Common myeloid progenitor, CD34-positive (primary cell): ENCODE measurements around the gene SLC2A5.

Source experiments
- CTCF ChIA-PET: fragments of 350-600 bp; sonication (Branson Sonifier 250); formaldehyde crosslinking; loops from one replicate; lab custom pipeline; 2021; ENCODE audit warnings: antibody characterized with exemption; lab: Charles Lee
- POLR2A ChIA-PET: fragments of 350-600 bp; sonication (Branson Sonifier 250); formaldehyde crosslinking; loops from one replicate; lab custom pipeline; 2021; ENCODE audit warnings: antibody characterized with exemption; lab: Charles Lee
- DNase-seq, 3 donors: peaks; one replicate each; pipeline versions ENCODE4 v3.0.0 to v3.0.0-alpha.2; 2013
- H3K27ac ChIP-seq, 2 experiments: 1 replicate in 1 of 2; 2 replicates in 1 of 2; pipeline ENCODE4 v1.7.0; 2013; ENCODE audit warnings: inconsistent platforms in 2 of 2, low read length in 2 of 2, mild to moderate bottlenecking in 2 of 2, low read depth in 1 of 2, moderate library complexity in 1 of 2; ENCODE audit not compliant: severe bottlenecking in 2 of 2, insufficient read depth in 1 of 2, poor library complexity in 1 of 2
- H3K27me3 ChIP-seq, 5 experiments: replicated peaks in 2 of 5; 1 replicate in 3 of 5; 2 replicates in 2 of 5; pipeline versions ENCODE4 v1.6.1 to v1.7.0; 2013; ENCODE audit warnings: low read length in 4 of 5, mild to moderate bottlenecking in 2 of 5, moderate library complexity in 2 of 5, inconsistent platforms in 1 of 5; ENCODE audit not compliant: insufficient read depth in 5 of 5, control insufficient read depth in 4 of 5
- H3K36me3 ChIP-seq, 4 experiments: 1 replicate in 2 of 4; 2 replicates in 2 of 4; pipeline versions ENCODE4 v1.6.1 to v1.7.0; 2013; ENCODE audit warnings: low read length in 3 of 4, control low read depth in 1 of 4, mild to moderate bottlenecking in 1 of 4; ENCODE audit not compliant: control insufficient read depth in 4 of 4, insufficient read depth in 4 of 4
- H3K4me1 ChIP-seq, 4 experiments: 1 replicate in 3 of 4; 2 replicates in 1 of 4; pipeline versions ENCODE4 v1.6.1 to v1.7.1; 2013; ENCODE audit warnings: low read length in 3 of 4, mild to moderate bottlenecking in 3 of 4, control low read depth in 1 of 4, inconsistent platforms in 1 of 4, moderate library complexity in 1 of 4; ENCODE audit not compliant: control insufficient read depth in 4 of 4, insufficient read depth in 4 of 4; ENCODE audit errors: control extremely low read depth in 1 of 4
- H3K4me3 ChIP-seq, 7 experiments: 1 replicate in 4 of 7; 2 replicates in 3 of 7; pipeline versions ENCODE4 v1.5.1 to v1.7.0; 2013; ENCODE audit warnings: mild to moderate bottlenecking in 7 of 7, low read length in 6 of 7, moderate library complexity in 6 of 7, inconsistent platforms in 2 of 7, low read depth in 2 of 7, control low read depth in 1 of 7; ENCODE audit not compliant: insufficient read depth in 4 of 7, control insufficient read depth in 1 of 7; ENCODE audit errors: extremely low read depth in 1 of 7
- H3K9me3 ChIP-seq, 5 experiments: 1 replicate in 4 of 5; 2 replicates in 1 of 5; pipeline versions ENCODE4 v1.6.1 to v1.7.1; 2013; ENCODE audit warnings: low read length in 4 of 5, mild to moderate bottlenecking in 2 of 5, inconsistent platforms in 1 of 5, low read depth in 1 of 5, moderate library complexity in 1 of 5; ENCODE audit not compliant: control insufficient read depth in 4 of 5, insufficient read depth in 2 of 5; ENCODE audit errors: control extremely low read depth in 1 of 5
- WGBS: methylation state at CpG from one replicate; pipeline ENCODE4 v1.1.5; 2013; ENCODE audit not compliant: insufficient coverage; 5-methylcytosine and 5-hydroxymethylcytosine counted together

The SLC2A5 gene

DNA sequence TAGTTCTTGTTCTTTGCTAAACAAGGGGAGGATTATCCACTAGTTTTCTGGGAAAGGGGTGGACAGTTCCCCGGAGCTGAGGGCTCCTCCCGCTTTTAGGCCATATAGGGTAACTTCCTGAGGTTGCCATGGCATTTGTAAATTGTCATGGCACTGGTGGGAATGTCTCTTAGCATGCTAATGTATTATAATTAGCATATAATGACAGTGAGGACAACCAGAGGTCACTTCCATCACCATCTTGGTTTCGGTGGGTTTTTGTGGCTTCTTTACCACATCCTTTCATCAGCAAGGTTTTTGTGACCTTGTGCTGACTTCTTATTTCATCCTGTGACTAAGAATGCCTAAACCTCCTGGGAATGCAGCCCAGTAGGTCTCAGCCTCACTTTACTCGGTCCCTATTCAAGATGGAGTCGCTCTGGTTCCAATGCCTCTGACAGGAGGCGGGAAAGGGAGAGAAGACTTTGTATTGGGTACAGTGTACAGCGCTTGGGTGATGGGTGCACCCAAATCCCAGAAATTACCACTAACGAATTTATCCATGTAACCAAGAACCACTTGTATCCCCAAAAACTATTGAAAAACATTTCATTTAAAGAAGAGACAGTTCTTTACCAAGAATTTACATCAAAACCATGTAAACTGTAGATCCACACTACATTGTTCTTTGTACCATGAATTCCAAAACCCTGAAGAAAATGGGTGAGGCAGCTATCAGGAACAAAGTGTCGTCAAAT lies 8.7 kb upstream of the SLC2A5 start:
- Histone ChIP-seq H3K27me3 (no peaks in the 10 kb centered on the region), H3K27ac (no peak overlapping the region), H3K36me3 (no peaks in the 10 kb centered on the region), H3K9me3 (no peaks in the 10 kb centered on the region), H3K4me1 (peaks cover 39 to 89% (median 73%) of the 10 kb centered on the region in 4 experiments), H3K4me3 (no peak overlapping the region)
- ChIA-PET POLR2A (no interaction called here), CTCF (no interaction called here)
- DNase-seq: peak in 2 of 3 donors; percentile 80 to 83
- WGBS: 37% methylated on average over 3 of the region's 9 CpGs

DNA sequence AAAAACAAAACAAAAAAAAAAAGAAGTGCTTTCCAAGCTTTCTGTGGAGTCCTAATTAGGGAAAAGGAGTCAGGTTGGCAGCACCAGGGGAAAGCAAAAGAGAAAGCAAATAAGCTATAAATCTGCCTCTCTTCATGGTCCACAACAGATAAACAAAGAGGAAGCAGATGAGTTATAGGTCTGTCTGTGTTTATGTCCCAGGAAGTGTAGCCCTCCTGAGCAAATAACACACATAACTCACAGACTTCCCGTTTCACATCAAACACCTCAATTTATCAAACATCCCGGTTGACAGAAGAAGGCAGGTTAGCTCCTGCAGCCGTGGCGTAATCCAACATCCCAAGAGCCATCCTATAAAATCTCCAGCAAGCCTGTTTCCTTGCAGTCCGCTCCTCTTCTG lies 5.6 kb upstream of the SLC2A5 start:
- no peaks in the 10 kb centered on the region for H3K27me3 ChIP-seq
- H3K4me3 ChIP-seq: peak overlapping the region in 2 of 7 experiments; percentile 25 to 27
- POLR2A ChIA-PET: interaction anchor here (0.6 to 1.2 kb wide), 5 partner anchors 8 to 217 kb away, joined by 3 to 4 read pairs (median 3); no protein-coding TSS in a partner anchor
- no peaks in the 10 kb centered on the region for H3K36me3 ChIP-seq
- no peaks in the 10 kb centered on the region for H3K9me3 ChIP-seq
- H3K4me1 ChIP-seq: peaks cover 27 to 72% (median 67%) of the 10 kb centered on the region in 4 experiments
- CTCF ChIA-PET: interaction anchor here (0.6 to 2.7 kb wide), 12 partner anchors 9 to 213 kb away, joined by 3 to 16 read pairs (median 3); no protein-coding TSS in a partner anchor
- H3K27ac ChIP-seq: peak overlapping the region in 1 of 2 experiments; percentile 45
- 0% methylated on average over 5 of the region's 5 CpGs for WGBS
- DNase-seq: peak; percentile 70 to 94 (median 89)

DNA sequence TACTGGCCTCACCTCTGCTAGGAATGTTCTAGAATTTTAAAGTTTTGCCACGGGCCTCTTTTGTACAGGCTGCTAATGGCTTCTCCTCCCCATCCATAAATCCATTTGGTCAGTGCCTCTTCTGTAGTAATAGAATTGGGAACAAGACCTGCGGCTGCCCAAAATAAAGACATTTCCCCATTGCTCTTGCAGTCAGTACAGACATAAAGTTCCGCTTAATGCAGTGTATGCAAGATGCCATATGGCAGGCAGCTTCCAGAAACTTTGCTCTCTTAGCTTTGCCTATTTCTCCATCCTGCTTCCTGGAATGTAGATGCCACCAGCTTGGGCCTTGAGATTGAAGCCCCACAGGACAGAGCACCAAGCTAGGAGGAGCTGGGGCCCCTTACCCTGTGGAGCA lies 3.7 kb upstream of the SLC2A5 start:
- Histone ChIP-seq H3K36me3 (no peaks in the 10 kb centered on the region), H3K4me3 (peak overlapping the region in 1 of 7 experiments; percentile 3), H3K4me1 (peaks cover 27 to 76% (median 70%) of the 10 kb centered on the region in 4 experiments), H3K9me3 (no peaks in the 10 kb centered on the region), H3K27me3 (no peaks in the 10 kb centered on the region), H3K27ac (no peak overlapping the region)
- ChIA-PET POLR2A (no interaction called here), CTCF (interaction anchor here (0.6 to 2.7 kb wide), 3 partner anchors 28 to 178 kb away, joined by 3 to 12 read pairs (median 10); no protein-coding TSS in a partner anchor)
- 93% methylated on average over 2 of the region's 3 CpGs for WGBS
- DNase-seq: no peak

DNA sequence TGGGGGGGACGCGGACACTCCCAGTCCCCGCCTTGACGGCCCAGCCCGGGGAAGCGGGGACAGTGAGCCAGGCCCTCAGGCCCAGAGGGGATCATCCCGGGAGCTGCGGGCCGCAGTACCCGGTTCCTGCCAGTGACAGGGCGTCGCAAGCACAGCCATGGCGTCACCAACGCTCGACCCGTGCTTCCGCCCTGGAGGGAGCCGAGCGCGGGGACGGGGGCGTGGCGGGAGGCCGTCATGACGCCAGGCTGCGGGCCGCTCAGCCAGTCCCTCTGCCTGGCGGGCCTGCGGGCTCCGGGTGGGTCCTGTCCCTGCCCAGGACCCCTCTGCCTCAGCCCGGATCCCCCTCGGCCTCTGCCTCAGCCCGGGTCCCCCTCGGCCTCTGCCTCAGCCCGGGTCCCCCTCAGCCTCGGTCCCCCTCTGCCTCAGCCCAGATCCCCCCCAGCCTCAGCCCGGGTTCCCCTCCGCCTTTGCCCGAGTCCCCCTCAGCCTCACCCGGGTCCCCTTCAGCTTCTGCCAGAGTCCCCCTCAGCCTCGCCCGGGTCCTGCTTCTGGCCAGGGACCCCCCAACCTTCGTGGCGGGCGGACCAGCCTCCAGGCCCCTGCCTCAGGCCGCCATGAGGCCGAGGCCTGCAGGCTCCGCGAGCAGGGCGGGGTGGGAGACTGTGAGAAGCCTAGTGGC lies 2.3 kb upstream of the SLC2A5 start:
- Histone ChIP-seq H3K36me3 (no peaks in the 10 kb centered on the region), H3K27me3 (no peaks in the 10 kb centered on the region), H3K4me3 (no peak overlapping the region), H3K9me3 (no peaks in the 10 kb centered on the region), H3K27ac (no peak overlapping the region), H3K4me1 (peaks cover 27 to 75% (median 72%) of the 10 kb centered on the region in 4 experiments)
- no peak for DNase-seq
- CTCF ChIA-PET: interaction anchor here (1.4 to 3.6 kb wide), 2 partner anchors 11 to 62 kb away, joined by 4 to 13 read pairs; no protein-coding TSS in a partner anchor
- POLR2A ChIA-PET: no interaction called here
- WGBS: 99% methylated on average over 37 of the region's 50 CpGs

DNA sequence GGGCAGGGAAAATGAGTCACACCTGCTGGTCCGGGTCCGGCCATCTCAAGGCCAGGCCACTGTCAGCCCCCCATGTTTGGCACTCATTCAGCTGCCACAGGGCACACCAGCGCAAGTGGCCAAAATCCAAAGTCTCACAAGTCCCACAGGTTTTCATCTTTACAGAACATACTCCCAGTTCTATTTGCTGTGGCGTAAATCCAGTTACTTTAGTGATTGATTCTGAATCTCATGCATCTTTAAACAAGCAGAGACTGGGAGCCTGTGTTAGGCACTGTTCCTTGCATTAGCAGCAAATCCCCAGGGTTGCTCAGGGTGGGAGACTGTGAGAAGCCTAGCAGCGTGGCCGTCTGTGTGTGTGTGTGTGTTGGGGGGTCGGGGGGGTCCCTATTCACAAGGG lies 1.1 kb upstream of the SLC2A5 start:
- no peaks in the 10 kb centered on the region for H3K9me3 ChIP-seq
- H3K36me3 ChIP-seq: no peaks in the 10 kb centered on the region
- no peak overlapping the region for H3K27ac ChIP-seq
- H3K4me3 ChIP-seq: no peak overlapping the region
- CTCF ChIA-PET: interaction anchor here (1.2 to 3.9 kb wide), 5 partner anchors 12 to 65 kb away, joined by 3 to 13 read pairs (median 4); no protein-coding TSS in a partner anchor
- 93% methylated on average over 5 of the region's 7 CpGs for whole genome bisulfite sequencing
- peaks cover 22 to 77% (median 69%) of the 10 kb centered on the region in 4 experiments for H3K4me1 ChIP-seq
- H3K27me3 ChIP-seq: no peaks in the 10 kb centered on the region
- POLR2A ChIA-PET: no interaction called here
- no peak for DNase-seq

DNA sequence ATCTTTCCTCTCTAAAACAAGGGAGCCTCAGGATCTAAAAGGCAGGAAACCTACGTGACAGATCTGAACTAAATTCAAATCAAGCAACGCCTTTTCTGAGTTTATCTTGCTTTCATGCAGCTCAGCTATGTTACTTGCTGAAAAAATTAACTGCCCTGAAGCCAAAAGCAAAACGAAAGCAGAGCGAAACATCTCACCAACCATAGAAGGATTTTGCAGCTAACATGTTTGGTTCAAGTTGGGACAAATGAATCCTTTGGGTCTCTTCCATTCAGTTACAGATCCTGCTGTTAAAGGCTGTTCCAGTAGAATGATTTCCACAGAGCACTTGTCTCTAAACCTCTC lies 482 bp downstream of the SLC2A5 start:
- H3K9me3 ChIP-seq: no peaks in the 10 kb centered on the region
- H3K27me3 ChIP-seq: no peaks in the 10 kb centered on the region
- H3K27ac ChIP-seq: peak overlapping the region; percentile 19 to 56
- POLR2A ChIA-PET: no interaction called here
- DNase-seq: peak in 2 of 3 donors; percentile 37 to 44
- H3K36me3 ChIP-seq: no peaks in the 10 kb centered on the region
- CTCF ChIA-PET: interaction anchor here (0.9 to 3.9 kb wide), 5 partner anchors 14 to 65 kb away, joined by 3 to 13 read pairs (median 7); no protein-coding TSS in a partner anchor
- H3K4me3 ChIP-seq: peak overlapping the region in 6 of 7 experiments; percentile 49 to 60 (median 53)
- WGBS: 5% methylated on average over 4 of the region's 4 CpGs
- H3K4me1 ChIP-seq: peaks cover 21 to 77% (median 67%) of the 10 kb centered on the region in 4 experiments
